HG03066 (cell line): ENCODE results near the gene SYNGR4.
A peak's percentile ranks its signal among the peaks of the same experiment; 100 is the strongest.
"Not testable (repeated sequence)": the region's sequence is repeated elsewhere in the genome, so short reads cannot be mapped to it uniquely, and the experiment has no call there.

Experiments
- ATAC-seq: cut with Tn5 transposase; IDR thresholded peaks from one replicate; pipeline ENCODE4 v1.9.1; 2021; ENCODE audit warnings: low read depth; ENCODE audit not compliant: unreplicated experiment

SYNGR4 gene

GRCh38 chr19:48363810-48364597 lies at the start of gene SYNGR4, which contains the start of gene TMEM143:
Gene SYNGR4 (plus strand): TSS chr19:48364367. CDS start chr19:48365843, 1,476 bp downstream.
Gene TMEM143 (minus strand): TSS chr19:48363940. CDS start chr19:48363920, 20 bp downstream.
- peak; percentile 65 for ATAC-seq

GRCh38 chr19:48315712-48316111 lies 48.5 kb upstream of the SYNGR4 start:
- no peak for ATAC-seq

- ATAC-seq = not testable (repeated sequence)
Measured at GRCh38 chr19:48317708-48317960, 46.5 kb upstream of the SYNGR4 start.

- no peak for ATAC-seq
Measured at GRCh38 chr19:48318286-48318987, 45.7 kb upstream of the SYNGR4 start.

GRCh38 chr19:48319647-48320541 lies 44.3 kb upstream of the SYNGR4 start:
- ATAC-seq = no peak

- peak; percentile 50 for ATAC-seq
Measured at GRCh38 chr19:48321372-48321621, 42.9 kb upstream of the SYNGR4 start.

- peak; percentile 52 for ATAC-seq
Measured at GRCh38 chr19:48321622-48322591, 42.3 kb upstream of the SYNGR4 start.

- ATAC-seq = no peak
Measured at GRCh38 chr19:48325265-48325910, 38.8 kb upstream of the SYNGR4 start, which contains the start of gene EMP3. Gene EMP3 (plus strand): TSS chr19:48325552. CDS start chr19:48326845, 1,293 bp downstream.

- ATAC-seq = no peak
Measured at GRCh38 chr19:48329167-48329891, 34.8 kb upstream of the SYNGR4 start.

- no peak for ATAC-seq
Measured at GRCh38 chr19:48330012-48330681, 34.0 kb upstream of the SYNGR4 start.

- no peak for ATAC-seq
Measured at GRCh38 chr19:48332351-48332661, 31.9 kb upstream of the SYNGR4 start.

- peak; percentile 55 for ATAC-seq
Measured at GRCh38 chr19:48332662-48333466, 31.3 kb upstream of the SYNGR4 start.

- peak; percentile 49 for ATAC-seq
Measured at GRCh38 chr19:48333467-48334384, 30.4 kb upstream of the SYNGR4 start.

GRCh38 chr19:48338253-48338755 lies 25.9 kb upstream of the SYNGR4 start:
- ATAC-seq = no peak

GRCh38 chr19:48338802-48339503 lies 25.2 kb upstream of the SYNGR4 start:
- ATAC-seq = no peak

GRCh38 chr19:48340995-48341394 lies 23.2 kb upstream of the SYNGR4 start:
- no peak for ATAC-seq
